ENCODE results near the gene GDPD4.
"Not testable (repeated sequence)": the region's sequence is repeated elsewhere in the genome, so short reads cannot be mapped to it uniquely, and the experiment has no call there.

GDPD4 gene

DNA sequence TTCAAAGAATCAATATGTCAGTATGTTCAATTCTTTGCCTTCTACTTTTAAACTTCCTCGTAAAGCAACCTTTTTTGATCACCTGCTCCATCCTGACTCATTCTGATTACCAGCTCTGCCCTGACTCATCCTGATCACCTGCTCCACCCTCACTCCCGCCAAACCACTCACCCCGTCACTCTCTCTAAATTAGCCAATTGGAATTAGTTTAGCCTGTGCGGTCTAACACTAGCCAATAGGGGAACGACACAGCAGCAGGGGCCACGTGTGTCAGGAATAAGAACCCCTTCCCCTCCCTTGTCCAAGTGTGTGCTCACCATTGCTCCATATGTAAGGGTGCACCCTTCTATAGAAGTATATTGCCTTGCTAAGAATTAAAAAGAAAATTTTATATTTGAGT lies 1.5 kb downstream of the GDPD4 start:
- peak; percentile 35 for DNase-seq (ENCODE audit: low spot score)
- not testable (repeated sequence) for FAIRE-seq

GRCh38 chr11:77299528-77299993 lies 1.9 kb downstream of the GDPD4 start:
- DNase-seq (ENCODE audit: low spot score): peak; percentile 90
- peak; percentile 62 for FAIRE-seq

DNA sequence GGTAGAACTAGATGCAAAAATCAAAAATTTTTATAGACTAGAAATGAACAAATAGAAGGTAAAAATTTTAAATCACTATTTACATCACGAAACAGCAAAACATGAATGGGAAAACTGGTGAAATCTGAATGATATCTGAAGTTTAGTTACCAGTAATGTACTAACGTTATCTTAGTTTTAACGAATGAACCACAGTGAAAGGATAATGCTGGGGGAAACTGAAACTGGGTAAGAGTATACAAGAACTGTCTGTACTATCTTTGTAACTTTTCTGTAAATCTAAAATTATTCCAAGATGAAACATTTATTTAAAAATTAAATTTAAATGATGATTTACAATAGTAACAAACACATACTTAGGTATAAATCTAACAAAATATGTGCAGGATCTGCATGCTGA lies 7.4 kb downstream of the GDPD4 start:
- no peak for FAIRE-seq
- DNase-seq (ENCODE audit: low spot score): no peak

- no peak for FAIRE-seq
- no peak for DNase-seq (ENCODE audit: low spot score)
Observed at GRCh38 chr11:77289737-77290136, 11.7 kb downstream of the GDPD4 start.

DNA sequence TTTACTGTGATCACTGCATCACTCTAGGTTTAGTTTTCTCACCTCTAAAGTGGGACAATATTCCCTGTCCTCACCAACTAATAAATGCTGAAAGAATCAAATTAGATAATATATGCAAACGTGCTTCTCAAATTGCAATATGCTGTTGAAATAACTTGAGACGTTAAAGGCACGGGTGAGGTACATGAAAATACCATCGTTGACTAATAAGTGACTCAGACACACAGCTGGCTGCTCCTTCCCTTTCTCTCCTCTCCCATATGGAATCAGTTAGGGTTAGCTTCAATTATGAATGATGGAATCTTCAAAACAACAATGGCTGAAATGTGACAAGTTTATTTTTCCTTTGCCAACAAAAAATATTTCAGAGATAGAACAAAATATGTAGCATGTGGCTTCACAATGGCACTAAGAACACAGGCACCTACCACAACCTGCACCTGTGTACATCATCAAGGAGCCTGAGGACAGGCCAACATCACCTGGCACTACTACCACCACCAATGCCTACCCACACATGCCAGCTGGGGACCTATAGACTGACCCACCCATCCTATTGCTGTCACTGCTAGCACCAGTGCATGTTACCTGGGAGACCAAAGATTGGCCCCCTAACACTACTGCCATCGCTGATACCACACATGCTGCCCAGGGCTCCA lies 13.7 kb downstream of the GDPD4 start:
- FAIRE-seq (peak; percentile 69), DNase-seq (ENCODE audit: low spot score) (no peak)

DNA sequence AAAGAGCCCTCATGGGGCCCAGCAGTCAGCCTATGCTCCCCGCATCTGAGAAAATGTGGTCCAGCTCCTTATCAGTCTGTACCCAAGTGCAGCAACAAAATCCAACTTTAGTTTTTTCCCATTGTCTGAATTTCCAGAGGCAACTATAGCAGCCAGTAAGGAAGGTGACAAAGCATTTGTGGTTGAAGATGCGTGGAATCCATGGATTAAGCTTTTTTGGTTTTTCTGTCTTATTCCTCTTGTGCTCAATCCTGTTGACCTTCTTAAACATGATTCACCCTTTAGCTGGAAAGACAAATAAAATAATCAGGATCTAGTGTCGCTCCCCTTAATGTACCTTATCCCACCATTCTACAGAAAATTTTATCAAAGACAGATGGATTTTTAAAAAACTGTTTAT lies 14.3 kb downstream of the GDPD4 start:
- no peak for FAIRE-seq
- DNase-seq (ENCODE audit: low spot score): no peak

- FAIRE-seq: no peak
Observed at GRCh38 chr11:77284476-77285468, 16.7 kb downstream of the GDPD4 start.

DNA sequence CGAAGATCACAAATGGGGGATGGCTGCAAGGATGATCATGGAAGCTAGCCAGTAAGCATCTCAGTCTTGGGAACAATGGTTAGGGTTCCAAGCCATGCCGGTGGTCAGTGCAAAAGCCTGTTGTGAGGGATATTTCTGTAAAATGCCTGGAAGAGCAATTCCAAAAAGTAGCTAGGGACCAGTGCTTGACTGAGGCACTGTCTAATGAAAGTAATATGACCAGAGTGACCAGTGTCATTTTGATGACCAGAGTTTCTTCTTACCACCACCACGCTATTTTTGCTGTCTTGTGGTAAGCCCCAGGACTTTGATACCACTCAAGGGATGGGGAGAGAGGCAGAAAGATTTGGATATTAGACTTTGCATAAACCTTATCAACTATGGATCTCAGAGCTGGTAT lies 18.4 kb downstream of the GDPD4 start:
- DNase-seq (ENCODE audit: low spot score) (no peak), FAIRE-seq (no peak)

More at GRCh38 chr11:77284476-77285468, 16.7 kb downstream of the GDPD4 start:
- no peak for DNase-seq (ENCODE audit: low spot score)

DNA sequence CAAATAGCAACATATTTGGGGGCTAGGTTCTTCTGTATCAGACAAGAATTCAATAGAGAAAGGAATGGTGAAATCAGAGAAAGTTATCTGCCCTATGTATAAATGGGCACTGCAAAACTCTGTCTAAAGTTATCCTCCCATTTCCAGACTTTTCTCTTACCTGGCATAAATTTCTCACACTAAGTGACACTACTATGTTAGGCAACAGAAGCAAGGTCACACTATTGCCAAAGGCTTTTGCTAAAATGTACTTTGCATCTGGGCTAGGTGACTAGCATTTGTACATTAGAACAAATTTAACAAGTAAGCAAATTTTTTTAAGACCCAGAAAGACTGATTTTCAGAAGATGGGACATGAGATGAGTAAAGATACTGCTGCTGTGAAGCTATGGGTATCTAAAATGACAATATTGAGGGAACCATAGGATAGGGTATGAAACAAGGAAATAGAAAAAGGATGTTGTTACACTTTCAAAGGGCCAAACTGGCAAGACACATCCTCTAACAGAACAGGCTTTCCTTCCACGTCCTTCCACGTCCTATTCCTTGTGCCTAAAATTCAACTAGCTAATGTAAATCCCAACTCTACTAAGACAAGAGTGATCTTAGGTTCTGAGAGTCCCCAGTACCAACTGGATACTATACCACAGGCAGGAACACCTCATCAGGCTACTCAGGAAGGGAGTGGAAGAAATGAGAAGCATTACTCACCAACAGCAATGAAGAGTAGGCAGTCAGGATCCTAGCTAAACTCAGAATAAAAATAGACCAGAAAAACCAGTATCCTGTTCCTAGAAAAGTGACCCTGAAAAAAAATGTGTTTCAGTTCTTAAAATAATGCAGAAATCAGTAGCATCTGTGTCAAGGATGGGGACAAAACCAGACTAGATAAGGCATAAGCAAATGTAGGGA lies 22.6 kb downstream of the GDPD4 start:
- DNase-seq (ENCODE audit: low spot score) (no peak), FAIRE-seq (no peak)

DNA sequence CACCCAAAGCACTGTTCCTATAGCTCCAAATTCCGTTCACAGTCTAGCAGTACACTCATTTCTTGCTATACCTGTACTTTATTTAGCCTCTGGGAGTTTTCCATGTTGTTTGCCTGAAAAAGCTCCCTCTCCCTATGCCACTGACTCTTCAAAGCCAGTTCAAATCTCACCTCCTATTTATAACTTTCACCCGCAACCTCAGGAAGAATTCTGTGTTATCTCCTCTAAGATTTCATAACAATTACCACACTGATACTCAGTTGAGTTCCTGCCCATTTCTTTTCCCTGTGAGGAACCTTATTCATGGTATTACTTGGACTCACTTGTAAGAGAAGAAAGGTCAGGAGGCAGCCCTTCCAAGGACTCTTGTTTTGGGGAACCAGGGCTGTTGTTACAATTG lies 25.2 kb downstream of the GDPD4 start:
- DNase-seq (ENCODE audit: low spot score) (no peak), FAIRE-seq (no peak)

DNA sequence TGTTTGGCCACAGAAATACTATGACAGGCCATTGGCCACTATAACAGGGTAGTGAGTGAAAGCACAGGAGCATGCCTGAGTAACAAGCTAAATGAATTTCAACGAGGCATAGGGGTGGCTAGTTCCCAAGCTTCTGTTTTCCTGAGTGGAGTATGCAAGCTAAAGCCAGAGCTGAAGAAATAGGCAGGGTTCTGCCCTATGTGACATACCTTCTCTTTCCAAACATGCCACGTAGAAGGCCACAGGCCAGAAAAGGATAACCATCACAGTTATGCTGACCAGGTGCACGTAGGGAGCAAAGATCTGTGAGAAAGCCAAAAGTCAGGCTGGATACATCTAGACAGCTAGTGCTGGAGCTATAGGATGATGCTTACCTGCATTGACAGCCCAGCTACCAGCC lies 30.6 kb downstream of the GDPD4 start:
- FAIRE-seq (no peak), DNase-seq (ENCODE audit: low spot score) (no peak)

DNA sequence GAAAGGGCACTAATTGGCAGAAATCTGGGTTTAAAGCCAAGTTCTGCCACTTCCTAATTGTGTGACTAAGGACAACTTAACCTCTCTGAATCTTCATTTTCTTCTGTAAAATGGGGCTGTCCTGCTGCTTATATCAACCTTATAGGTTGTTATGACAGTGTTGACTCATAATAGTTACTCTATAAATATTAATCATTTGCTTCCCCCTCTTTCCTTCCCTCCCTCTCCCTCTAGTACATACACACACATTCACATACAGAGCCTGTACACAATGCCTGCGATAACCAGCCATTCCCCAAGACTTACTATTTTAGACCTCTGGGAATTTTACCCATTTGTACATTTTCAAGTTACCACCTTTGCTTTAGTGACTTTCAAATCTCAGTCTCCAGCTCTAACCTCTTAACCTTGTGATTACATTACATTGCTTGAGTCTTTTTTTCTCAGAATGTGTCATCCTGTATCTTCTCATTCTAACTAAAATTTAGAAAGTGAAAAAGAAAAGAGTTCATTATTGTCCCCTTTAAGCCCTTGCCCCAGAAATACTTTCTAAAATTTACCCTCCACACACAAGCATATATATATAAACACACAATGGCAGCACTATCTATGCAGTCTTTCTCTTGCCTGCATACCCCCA lies 31.9 kb downstream of the GDPD4 start:
- FAIRE-seq (no peak), DNase-seq (ENCODE audit: low spot score) (no peak)

GRCh38 chr11:77267962-77268361 lies 33.5 kb downstream of the GDPD4 start:
- FAIRE-seq: no peak
- DNase-seq (ENCODE audit: low spot score): no peak

GRCh38 chr11:77266766-77267165 lies 34.7 kb downstream of the GDPD4 start:
- FAIRE-seq (no peak), DNase-seq (ENCODE audit: low spot score) (no peak)

DNA sequence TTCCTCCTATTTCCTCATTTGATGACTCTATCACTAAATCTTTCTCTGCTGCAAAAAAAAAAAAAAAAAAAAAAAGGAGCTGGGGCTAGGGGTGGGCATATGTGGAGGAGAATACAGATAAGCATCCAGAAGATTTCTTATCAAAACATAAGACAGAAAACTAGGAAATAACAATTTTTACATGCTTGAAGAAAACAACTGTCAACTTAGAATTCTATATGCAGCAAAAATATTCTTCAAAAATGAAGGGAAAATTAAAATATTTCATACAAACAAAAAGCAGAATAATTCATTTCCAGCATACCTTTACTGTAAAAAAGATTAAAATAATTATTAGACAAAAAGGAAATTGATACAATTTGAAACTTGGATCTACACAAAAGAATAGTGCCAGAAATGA lies 38.7 kb downstream of the GDPD4 start:
- no peak for FAIRE-seq

DNA sequence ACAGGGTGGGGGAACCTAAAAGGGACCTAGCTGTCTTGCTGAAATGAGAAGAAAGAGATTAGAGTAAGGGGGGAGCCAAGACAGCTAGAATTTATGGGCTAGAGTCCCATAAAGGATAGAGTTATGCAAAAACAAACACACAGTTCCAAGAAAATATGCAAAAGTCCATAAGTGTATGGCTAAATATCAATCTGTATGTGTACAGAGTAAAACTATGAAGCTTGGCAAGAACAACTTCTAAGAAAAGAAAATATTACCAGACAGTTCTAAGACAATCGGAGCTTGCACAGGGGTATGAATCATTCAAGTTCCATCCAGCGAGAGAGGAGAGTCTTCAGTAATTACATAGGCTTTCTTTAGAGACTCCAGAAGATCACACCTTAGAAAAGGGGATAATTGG lies 41.8 kb downstream of the GDPD4 start:
- no peak for FAIRE-seq
- no peak for DNase-seq (ENCODE audit: low spot score)

More for the DNA sequence above, 38.7 kb downstream of the GDPD4 start:
- no peak for DNase-seq (ENCODE audit: low spot score)

DNA sequence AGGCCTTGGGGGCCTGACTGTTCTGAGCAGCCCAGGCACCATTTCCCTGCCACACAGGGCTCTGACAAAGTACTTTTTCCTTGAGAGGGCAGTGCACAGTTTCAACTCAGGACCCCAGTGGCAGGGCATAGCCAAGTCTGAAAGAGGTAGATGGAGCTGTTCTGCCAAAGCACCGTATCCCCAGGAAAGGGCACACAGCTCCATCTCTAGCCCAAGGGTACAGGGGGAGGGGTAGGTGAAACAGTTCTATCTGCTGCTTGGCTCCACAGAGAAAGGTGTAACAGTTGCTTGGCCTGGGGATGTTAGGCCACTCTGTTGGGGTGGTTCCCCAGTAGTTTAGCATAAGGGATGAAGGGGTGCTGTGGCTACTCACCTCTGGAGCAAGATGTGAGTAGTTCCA lies 47.8 kb downstream of the GDPD4 start:
- FAIRE-seq (no peak), DNase-seq (ENCODE audit: low spot score) (no peak)

DNA sequence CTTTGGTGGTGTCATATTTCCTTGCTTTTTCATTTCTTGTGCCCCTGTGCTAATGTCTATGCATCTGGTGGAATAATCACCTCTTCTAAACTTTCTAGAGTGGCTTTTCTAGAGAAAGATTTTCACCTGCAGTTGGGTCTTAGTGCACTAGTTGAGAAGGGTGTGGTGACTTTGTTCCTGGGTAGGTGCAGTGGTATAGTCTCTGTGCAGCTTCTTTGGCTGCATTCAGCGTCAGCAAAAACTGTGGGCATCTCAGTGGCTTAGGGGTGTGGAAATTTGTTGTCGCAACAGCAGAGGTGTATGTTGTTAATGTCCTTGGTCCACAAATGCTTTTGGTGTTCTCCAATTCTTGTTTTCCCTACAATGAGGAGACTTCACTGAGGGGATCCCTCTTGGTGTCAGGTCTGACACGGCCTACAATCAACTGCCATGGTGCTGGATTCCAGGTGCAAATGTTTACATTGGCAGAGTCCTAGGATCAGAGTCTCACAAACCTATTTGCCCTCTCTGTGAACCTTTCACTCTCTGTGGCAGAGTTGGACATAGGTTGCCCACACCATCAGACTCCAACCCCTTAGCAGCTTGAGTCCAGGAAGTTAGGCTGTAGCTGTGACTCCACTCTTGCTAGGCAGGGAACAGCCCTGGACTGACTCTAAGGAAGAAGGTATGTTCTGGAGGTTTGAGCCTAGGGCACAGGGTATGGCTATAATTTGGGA lies 48.8 kb downstream of the GDPD4 start:
- FAIRE-seq (no peak), DNase-seq (ENCODE audit: low spot score) (no peak)

DNA sequence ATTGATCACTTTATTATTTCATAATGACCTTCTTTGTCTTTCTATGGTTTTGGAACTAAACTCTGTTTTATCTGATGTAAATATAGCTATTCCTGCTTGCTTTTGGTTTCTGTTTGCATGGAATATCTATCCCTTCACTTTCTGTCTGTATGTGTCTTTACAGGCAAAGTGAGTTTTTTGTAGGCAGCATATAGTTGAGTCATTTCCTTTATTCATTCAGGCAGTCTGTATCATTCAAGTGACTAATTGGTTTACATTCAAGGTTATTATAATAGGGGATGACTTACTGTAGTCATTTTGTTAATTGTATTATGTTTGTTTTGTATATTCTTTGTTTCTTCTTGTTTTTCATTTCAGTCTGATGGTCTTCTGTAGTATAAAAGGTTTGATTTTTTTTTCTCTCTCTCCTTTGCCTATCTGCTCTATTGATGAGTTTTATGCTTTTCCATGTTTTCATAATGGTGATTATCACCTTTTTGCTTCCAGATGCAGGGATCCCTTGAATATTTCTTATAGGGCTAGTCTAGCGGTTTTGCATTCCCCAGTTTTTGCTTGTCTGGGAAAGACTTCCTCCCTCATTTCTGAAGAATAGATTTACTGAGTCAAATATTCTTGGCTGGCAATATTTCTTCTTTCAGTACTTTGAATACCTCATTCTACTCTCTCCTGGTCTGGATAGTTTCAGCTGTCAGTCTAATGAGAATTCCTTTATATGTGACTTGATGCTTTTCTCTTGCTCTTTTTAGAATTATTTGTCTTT lies 50.4 kb downstream of the GDPD4 start:
- DNase-seq (ENCODE audit: low spot score): peak; percentile 51
- peak; percentile 4 for FAIRE-seq
